Lower leg skin (tissue), 4 donors: ENCODE results near the gene DPM2. TPM values are rescaled to one million over a fixed set of nuclear protein-coding genes. Genes with fewer than 3 reads are reported as not detected.

ENCODE experiments used
- DNase-seq, 2 donors: peaks; one replicate each; pipeline ENCODE4 v3.0.0-alpha.2; 2019; ENCODE audit warnings: low spot score in 2 of 2
- H3K4me3 ChIP-seq: fragments of 200-600 bp; sonication (generic); 2 replicates; pipeline ENCODE4 v1.5.1; 2017; ENCODE audit warnings: mild to moderate bottlenecking, low read depth; ENCODE audit not compliant: poor library complexity, severe bottlenecking
- POLR2A ChIP-seq, 2 donors: fragments of 450-650 bp; IDR thresholded peaks; one replicate each; pipeline ENCODE4 v1.6.1; 2016 to 2017; ENCODE audit warnings: antibody characterized with exemption in 2 of 2, mild to moderate bottlenecking in 1 of 2, moderate library complexity in 1 of 2
- WGBS, 2 donors: methylation state at CpG; one replicate each; pipeline ENCODE4 v1.1.5; 2018; 5-methylcytosine and 5-hydroxymethylcytosine counted together
- intact Hi-C: fragments of 100-400 bp; cut with DNase I; formaldehyde crosslinking; loops from one replicate; pipeline ENCODE4 v1.15.0; 2023; ENCODE audit warnings: low total_unique reads
- total RNA-seq, 4 donors: library from RNA; depleted of rRNA; stranded (reverse); fragments of >200 nt; gene quantifications; one replicate each; pipeline ENCODE4 v1.1.0, GENCODE V29; 2016
- TF ChIP-seq, protein P1 (sequence below), 3 donors: fragments of 450-650 bp; IDR thresholded peaks; one replicate each; pipeline ENCODE4 v1.5.1; 2016; ENCODE audit warnings: antibody characterized with exemption in 3 of 3, mild to moderate bottlenecking in 3 of 3, moderate library complexity in 2 of 3

The DPM2 gene
- total RNA-seq, 4 donors from 2014 or later = 11.9 to 21.1 (median 15.8) TPM

- H3K4me3 ChIP-seq = no peak overlapping the region
- DNase-seq = no peak
- intact Hi-C loops = loop anchor here (10.0 kb wide), 1 partner anchor 421 kb away; no protein-coding TSS in a partner anchor
- WGBS, 2 donors = 82 to 83% methylated on average over 14 of the region's 14 CpGs
- no peak for TF ChIP-seq POLR2A (IDR thresholded peaks at IDR 0.05)
- TF ChIP-seq, protein P1, sequence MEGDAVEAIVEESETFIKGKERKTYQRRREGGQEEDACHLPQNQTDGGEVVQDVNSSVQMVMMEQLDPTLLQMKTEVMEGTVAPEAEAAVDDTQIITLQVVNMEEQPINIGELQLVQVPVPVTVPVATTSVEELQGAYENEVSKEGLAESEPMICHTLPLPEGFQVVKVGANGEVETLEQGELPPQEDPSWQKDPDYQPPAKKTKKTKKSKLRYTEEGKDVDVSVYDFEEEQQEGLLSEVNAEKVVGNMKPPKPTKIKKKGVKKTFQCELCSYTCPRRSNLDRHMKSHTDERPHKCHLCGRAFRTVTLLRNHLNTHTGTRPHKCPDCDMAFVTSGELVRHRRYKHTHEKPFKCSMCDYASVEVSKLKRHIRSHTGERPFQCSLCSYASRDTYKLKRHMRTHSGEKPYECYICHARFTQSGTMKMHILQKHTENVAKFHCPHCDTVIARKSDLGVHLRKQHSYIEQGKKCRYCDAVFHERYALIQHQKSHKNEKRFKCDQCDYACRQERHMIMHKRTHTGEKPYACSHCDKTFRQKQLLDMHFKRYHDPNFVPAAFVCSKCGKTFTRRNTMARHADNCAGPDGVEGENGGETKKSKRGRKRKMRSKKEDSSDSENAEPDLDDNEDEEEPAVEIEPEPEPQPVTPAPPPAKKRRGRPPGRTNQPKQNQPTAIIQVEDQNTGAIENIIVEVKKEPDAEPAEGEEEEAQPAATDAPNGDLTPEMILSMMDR (IDR thresholded peaks at IDR 0.05) = no peak
These were observed 11.4 kb downstream of the DPM2 start for GRCh38 chr9:127925959-127926905.

DNA sequence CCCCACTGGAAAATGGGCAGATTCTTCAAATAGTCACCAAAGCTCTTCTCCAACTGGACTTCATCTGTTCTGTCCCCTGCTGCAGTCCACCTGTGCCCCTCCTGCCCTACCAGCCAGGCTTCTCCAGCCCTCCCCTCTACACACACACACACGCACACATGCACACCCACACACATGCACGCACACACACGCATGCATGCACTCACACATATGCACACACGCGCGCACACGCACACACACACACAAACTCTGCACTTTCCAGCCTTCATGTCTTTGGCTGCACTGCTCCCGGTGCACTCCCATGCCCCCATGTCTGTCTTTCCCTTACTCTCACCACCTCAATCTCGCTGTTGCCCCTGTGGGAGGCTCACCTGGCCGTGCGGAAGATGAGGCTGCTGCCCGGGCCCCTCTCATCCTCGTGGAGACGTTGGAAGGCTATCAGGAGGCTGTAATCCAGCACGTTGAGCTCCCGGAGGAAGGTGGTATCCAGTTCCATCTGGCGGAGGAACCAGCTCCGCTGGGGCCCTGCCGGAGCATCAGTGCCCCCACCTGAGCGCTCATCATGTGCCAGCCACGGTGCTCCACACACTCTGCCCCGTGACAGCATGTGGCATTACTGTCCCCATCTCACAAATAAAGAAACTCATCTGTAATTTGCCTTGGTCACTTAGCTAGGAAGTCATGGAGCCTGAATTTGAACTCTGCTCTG is 12.8 kb downstream of the DPM2 start:
- DNase-seq = no peak
- intact Hi-C loops = loop anchor here (5.0 to 10.0 kb wide), 3 partner anchors 188 to 420 kb away; partner anchors contain the start of gene TOR2A
- H3K4me3 ChIP-seq = no peak overlapping the region
- no peak for TF ChIP-seq POLR2A (IDR thresholded peaks at IDR 0.05)
- TF ChIP-seq, protein P1 (IDR thresholded peaks at IDR 0.05) = no peak
- WGBS, 2 donors = 89 to 90% methylated on average over 22 of the region's 22 CpGs

DNA sequence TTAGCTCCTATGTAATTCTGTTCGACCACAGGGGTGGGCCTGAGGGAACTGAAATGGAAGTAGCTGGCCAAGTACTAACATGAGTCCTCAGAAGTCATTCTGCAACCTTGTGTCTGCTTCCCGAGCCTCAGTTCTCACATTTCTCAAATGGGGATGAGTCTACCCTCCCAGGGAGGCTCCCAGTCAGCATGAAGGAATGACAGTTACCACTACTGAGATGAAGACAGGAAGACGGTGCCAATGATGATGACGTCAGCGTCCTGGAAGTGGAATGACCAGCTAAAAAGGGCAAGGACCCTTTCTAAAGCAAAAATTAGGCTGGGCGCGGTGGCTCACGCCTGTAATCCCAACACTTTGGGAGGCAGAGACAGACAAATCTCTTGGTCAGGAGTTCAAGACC is 13.9 kb downstream of the DPM2 start:
- H3K4me3 ChIP-seq = no peak overlapping the region
- intact Hi-C loops = loop anchor here (5.0 to 10.0 kb wide), 3 partner anchors 186 to 419 kb away; partner anchors contain the start of gene TOR2A
- TF ChIP-seq, protein P1 (IDR thresholded peaks at IDR 0.05) = no peak
- no peak for TF ChIP-seq POLR2A (IDR thresholded peaks at IDR 0.05)
- 68 to 79% methylated on average over 8 of the region's 8 CpGs for WGBS, 2 donors
- DNase-seq = no peak

GRCh38 chr9:127923046-127923445 is 14.6 kb downstream of the DPM2 start:
- no peak for DNase-seq
- no peak for TF ChIP-seq POLR2A (IDR thresholded peaks at IDR 0.05)
- TF ChIP-seq, protein P1 (IDR thresholded peaks at IDR 0.05) = no peak
- 65 to 70% methylated on average over 6 of the region's 6 CpGs for WGBS, 2 donors
- intact Hi-C loops = loop anchor here (5.0 to 10.0 kb wide), 3 partner anchors 186 to 418 kb away; partner anchors contain the start of gene TOR2A
- no peak overlapping the region for H3K4me3 ChIP-seq

- no peak overlapping the region for H3K4me3 ChIP-seq
- WGBS, 2 donors = 0 to 8% methylated on average over 12 to 33 of the region's 45 CpGs
- peak in 1 of 2 donors; percentile 96 for DNase-seq
- TF ChIP-seq POLR2A (IDR thresholded peaks at IDR 0.05) = no peak
- TF ChIP-seq, protein P1 (IDR thresholded peaks at IDR 0.05) = peak in 1 of 3 donors; percentile 90
- intact Hi-C loops = loop anchor here (5.0 to 10.0 kb wide), 3 partner anchors 184 to 417 kb away; partner anchors contain the start of gene TOR2A
These were observed 16.0 kb downstream of the DPM2 start for GRCh38 chr9:127921557-127922120.
